Kidney epithelial cell (primary cell): ENCODE data around the gene ASCL5. TPM values are rescaled to one million over a fixed set of nuclear protein-coding genes. Genes with fewer than 3 reads are reported as not detected.

ENCODE experiments used
- DNase-seq: peaks from one replicate; pipeline ENCODE4 v3.0.0-alpha.2; 2010; ENCODE audit warnings: low read depth
- H3K27me3 ChIP-seq: 2 replicates; pipeline ENCODE4 v1.6.0; 2011; ENCODE audit warnings: low read length; ENCODE audit not compliant: control insufficient read depth, insufficient read depth
- H3K36me3 ChIP-seq: 2 replicates; pipeline ENCODE4 v1.5.1; 2011; ENCODE audit warnings: low read length; ENCODE audit not compliant: control insufficient read depth, insufficient read depth
- H3K4me3 ChIP-seq: 2 replicates; pipeline ENCODE4 v1.5.1; 2011; ENCODE audit warnings: low read depth, mild to moderate bottlenecking, control low read depth, low read length
- total RNA-seq: library from RNA; depleted of rRNA; stranded (reverse); fragments of >200 nt; gene quantifications from 2 replicates; pipeline ENCODE4 v1.2.3, GENCODE V29; 2015
- TF ChIP-seq, protein P1 (sequence below): IDR thresholded peaks from 2 replicates; pipeline ENCODE4 v1.5.1; 2011; ENCODE audit warnings: mild to moderate bottlenecking, moderate library complexity, low read length, control low read depth, inconsistent platforms; ENCODE audit not compliant: insufficient read depth, poor library complexity, severe bottlenecking

ASCL5 gene
- total RNA-seq, 1 donor from 2014 or later: not detected

DNA sequence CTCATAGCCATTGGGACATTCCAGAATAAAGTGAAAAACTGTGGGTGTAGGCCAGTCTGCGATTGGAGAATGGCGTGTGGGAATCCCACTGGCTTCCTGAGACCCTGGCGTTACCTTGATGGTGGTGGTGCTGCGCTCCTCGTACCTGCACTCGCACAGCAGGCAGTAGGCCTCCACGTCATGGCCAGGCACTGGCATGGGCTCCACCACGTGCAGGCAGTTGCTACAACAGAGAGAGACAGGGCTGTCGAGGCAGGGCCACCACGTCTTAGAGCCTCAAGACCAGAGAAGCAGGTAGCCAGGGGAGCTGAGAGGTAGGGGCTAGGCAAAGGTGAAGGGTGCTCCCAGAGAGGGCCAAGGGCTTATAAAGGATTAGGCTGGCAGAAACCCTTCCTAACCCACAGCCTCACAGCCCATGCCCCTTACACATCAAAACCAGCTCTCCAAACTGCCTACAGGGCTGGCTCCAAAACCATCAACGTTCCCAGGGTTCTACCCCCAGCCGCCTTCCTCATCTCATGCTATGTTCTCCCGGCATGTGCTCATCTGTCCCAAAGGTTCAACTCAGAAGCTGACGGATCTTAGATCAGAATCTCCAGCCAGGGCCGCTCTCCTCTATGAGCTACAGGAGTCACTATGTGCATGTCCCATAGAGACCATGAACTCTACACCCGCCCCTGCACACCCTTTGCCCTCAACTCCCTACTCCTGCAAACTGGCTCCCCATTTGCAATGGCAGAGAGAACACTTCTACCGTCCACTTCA lies 19.8 kb upstream of the ASCL5 start:
- peaks cover 6% of the 10 kb centered on the region for H3K36me3 ChIP-seq
- TF ChIP-seq, protein P1, sequence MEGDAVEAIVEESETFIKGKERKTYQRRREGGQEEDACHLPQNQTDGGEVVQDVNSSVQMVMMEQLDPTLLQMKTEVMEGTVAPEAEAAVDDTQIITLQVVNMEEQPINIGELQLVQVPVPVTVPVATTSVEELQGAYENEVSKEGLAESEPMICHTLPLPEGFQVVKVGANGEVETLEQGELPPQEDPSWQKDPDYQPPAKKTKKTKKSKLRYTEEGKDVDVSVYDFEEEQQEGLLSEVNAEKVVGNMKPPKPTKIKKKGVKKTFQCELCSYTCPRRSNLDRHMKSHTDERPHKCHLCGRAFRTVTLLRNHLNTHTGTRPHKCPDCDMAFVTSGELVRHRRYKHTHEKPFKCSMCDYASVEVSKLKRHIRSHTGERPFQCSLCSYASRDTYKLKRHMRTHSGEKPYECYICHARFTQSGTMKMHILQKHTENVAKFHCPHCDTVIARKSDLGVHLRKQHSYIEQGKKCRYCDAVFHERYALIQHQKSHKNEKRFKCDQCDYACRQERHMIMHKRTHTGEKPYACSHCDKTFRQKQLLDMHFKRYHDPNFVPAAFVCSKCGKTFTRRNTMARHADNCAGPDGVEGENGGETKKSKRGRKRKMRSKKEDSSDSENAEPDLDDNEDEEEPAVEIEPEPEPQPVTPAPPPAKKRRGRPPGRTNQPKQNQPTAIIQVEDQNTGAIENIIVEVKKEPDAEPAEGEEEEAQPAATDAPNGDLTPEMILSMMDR: no peak

DNA sequence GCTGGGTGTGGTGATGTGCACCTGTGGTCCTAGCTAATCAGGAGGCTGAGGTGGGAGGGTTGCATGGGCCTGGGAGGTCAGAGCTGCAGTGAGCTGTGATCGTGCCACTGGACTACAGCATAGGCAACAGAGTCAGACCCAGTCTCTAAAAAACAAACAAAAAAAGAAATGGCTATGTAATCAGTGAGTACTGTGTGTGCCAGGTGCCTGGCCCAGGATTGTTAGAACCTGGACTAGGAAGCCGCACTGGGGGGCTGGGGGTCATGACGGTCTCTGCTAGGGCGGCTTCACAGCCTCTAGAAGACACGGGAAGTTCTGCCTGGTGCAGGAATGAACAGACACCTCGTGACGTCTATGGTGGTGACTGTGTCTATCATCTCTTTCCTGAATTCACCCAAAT lies 18.8 kb upstream of the ASCL5 start:
- no peak overlapping the region for H3K4me3 ChIP-seq
- H3K36me3 ChIP-seq: peaks cover 6% of the 10 kb centered on the region
- no peaks in the 10 kb centered on the region for H3K27me3 ChIP-seq

More for the DNA sequence above, 19.8 kb upstream of the ASCL5 start:
- Histone ChIP-seq H3K4me3 (no peak overlapping the region), H3K27me3 (no peaks in the 10 kb centered on the region)
- DNase-seq: no peak

DNA sequence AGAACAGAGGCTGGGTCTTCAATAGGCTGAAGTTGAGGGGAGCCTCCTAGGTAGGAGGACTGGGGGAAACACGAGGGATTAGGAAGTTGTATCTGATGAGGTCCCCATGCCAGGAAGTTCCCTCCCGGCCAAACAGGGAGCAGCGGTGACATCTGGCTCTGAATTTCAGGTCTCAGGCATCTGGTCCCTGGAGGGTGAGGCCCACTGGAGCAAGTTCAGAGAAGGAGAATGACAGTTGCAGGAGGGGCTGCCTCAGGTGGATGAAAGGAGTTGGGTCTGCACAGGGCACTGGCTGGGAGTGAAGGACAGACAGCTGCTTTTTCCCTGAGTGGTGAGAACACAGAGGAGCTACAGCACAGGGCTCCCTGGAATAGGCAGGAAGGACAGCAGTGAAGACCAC lies 18.1 kb upstream of the ASCL5 start:
- Histone ChIP-seq H3K4me3 (no peak overlapping the region), H3K36me3 (peaks cover 6% of the 10 kb centered on the region), H3K27me3 (no peaks in the 10 kb centered on the region)
- TF ChIP-seq, protein P1: no peak
- DNase-seq: no peak

More for the DNA sequence above, 18.8 kb upstream of the ASCL5 start:
- DNase-seq: no peak
- TF ChIP-seq, protein P1: no peak

DNA sequence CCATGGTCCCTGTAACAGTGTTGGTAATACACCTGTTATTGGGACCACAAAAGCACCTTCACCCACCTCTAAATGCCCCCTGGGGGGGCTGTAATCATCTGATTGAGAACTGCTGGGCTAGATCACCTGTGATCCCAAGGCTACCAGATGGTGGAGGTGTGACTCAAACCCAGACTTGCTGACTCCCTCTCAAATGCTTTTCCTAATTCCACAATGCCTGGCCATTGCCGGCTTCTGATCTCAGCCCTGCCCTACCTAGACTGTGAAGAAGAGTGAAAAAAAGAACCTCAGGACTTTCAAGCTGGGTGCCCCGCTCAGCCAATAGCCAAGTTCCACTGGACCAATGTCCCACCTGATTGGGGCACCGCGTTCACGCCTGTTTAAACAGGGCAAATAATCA lies 17.7 kb upstream of the ASCL5 start:
- TF ChIP-seq, protein P1: no peak
- no peaks in the 10 kb centered on the region for H3K27me3 ChIP-seq
- no peak overlapping the region for H3K4me3 ChIP-seq
- H3K36me3 ChIP-seq: peaks cover 6% of the 10 kb centered on the region
- DNase-seq: no peak

DNA sequence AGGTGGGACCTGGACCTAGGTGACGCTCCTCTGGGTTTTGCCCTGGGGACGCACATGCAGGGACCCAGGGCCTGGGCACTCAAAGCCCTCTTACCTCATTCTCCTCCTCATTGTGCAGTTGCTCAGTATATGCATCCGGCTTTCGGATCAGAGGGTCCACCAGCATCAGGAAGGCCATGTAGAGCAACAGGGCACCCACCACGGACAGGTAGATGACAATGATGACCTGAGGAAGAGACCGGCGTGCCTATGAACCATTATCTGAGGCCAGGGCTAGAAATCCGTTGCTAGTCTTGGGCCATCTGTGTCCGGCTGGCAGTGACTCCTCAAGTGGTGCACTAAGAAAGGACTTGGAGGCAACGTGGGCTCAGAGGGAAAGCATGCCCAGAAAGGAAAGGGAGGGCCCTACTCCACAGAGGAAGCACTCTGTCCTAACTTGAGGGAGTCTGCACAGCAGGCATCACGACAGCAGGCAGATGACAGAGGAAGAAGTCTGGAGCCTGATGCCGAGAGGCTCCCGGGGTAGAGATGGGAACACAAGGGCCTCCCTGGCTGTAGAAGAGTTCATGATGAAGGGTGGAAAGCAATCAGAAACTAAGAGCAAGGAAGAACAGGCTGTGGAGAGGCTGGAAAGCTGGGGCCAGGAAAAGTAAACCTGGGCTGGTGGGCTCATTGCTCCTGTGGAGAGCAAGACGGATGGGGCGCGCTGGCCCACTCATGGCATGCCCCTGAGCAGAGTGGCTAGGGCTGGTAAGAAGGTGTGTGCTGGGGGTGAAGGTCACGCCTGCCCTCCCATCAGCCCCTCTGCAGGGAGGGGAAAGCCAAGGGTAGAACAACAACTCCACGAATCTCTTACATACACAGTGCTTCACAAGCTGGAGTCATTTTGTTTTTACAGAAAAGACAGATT lies 17.0 kb upstream of the ASCL5 start:
- Histone ChIP-seq H3K36me3 (peaks cover 6% of the 10 kb centered on the region), H3K4me3 (no peak overlapping the region), H3K27me3 (no peaks in the 10 kb centered on the region)
- no peak for DNase-seq
- TF ChIP-seq, protein P1: no peak
